Aorta (tissue), 5 donors: ENCODE measurements around the gene GALE. TPM values are rescaled to one million over a fixed set of nuclear protein-coding genes. Genes with fewer than 3 reads are reported as not detected.

ENCODE experiments used
- ATAC-seq: fragments of 200-7000 bp; cut with Tn5 transposase; one replicate; pipeline ENCODE4 v1.9.1; 2022; ENCODE audit warnings: moderate library complexity; ENCODE audit not compliant: low FRiP score
- DNase-seq, 2 donors: peaks; one replicate each; pipeline ENCODE4 v3.0.0-alpha.2; 2020
- H3K27ac ChIP-seq, 2 donors: one replicate each; pipeline ENCODE4 v1.5.1; 2013; ENCODE audit warnings: low read length in 2 of 2, mild to moderate bottlenecking in 2 of 2, moderate library complexity in 2 of 2, control low read depth in 1 of 2, inconsistent platforms in 1 of 2, low read depth in 1 of 2
- H3K27me3 ChIP-seq, 2 donors: one replicate each; pipeline ENCODE4 v1.6.1; 2013; ENCODE audit warnings: control low read depth in 1 of 2, low read length in 1 of 2, mild to moderate bottlenecking in 1 of 2, moderate library complexity in 1 of 2; ENCODE audit not compliant: insufficient read depth in 2 of 2, control insufficient read depth in 1 of 2
- H3K36me3 ChIP-seq, 2 donors: one replicate each; pipeline ENCODE4 v1.6.1; 2013; ENCODE audit warnings: control low read depth in 1 of 2, low read length in 1 of 2, mild to moderate bottlenecking in 1 of 2; ENCODE audit not compliant: insufficient read depth in 2 of 2, control insufficient read depth in 1 of 2
- H3K4me1 ChIP-seq, 2 donors: one replicate each; pipeline ENCODE4 v1.6.1; 2013; ENCODE audit warnings: low read length in 2 of 2, control low read depth in 1 of 2, mild to moderate bottlenecking in 1 of 2, moderate library complexity in 1 of 2; ENCODE audit not compliant: insufficient read depth in 2 of 2, control insufficient read depth in 1 of 2
- H3K4me3 ChIP-seq, 2 donors: one replicate each; pipeline ENCODE4 v1.5.1; 2013; ENCODE audit warnings: low read length in 2 of 2, control low read depth in 1 of 2, mild to moderate bottlenecking in 1 of 2
- H3K9me3 ChIP-seq: one replicate; pipeline ENCODE4 v1.6.1; 2013; ENCODE audit warnings: mild to moderate bottlenecking, low read length; ENCODE audit not compliant: control insufficient read depth
- WGBS, 2 donors: extraction: QIAGEN DNeasy Blood & Tissue Kit; methylation state at CpG; one replicate each; pipeline ENCODE4 v1.1.7; 2013; 5-methylcytosine and 5-hydroxymethylcytosine counted together
- intact Hi-C, 2 donors: fragments of 100-400 bp; cut with DNase I; formaldehyde crosslinking; loops; one replicate each; pipeline versions ENCODE4 v1.14.2 to v1.15.0; 2022
- polyA plus RNA-seq, 2 donors: library from polyadenylated mRNA; stranded (reverse); fragments of 200-250 nt; gene quantifications; one replicate each; pipeline ENCODE4 v1.2.3, GENCODE V29; 2013
- total RNA-seq, 2 donors: library from RNA; stranded (reverse); fragmentation: NEBNext Ultra II Directional; extraction: Animal tissue kit (Norgen Biotek cat#: 25700); gene quantifications; one replicate each; pipeline ENCODE4 v1.2.1, GENCODE V29; 2021
- donor health status: healthy with polysubstance abuse.
- donor health status: Bipolar disorder and iron deficiency.
- donor health status: DM: no; HTN: no; CAD: no.
- donor health status: DM: no; HTN: no; CAD: no.
- donor health status: DM: yes; HTN: yes; CAD: no.

GALE gene
- total and polyA plus RNA-seq, 4 donors, result 9.9 to 23.2 (median 16.1) TPM

GRCh38 chr1:23776217-23776616 is 24.3 kb downstream of the GALE start:
- WGBS, 2 donors, result 81 to 83% methylated on average over 2 of the region's 2 CpGs
- intact Hi-C loops, result loop anchor here in 1 of 2 donors (10.0 kb wide), 1 partner anchor 89 kb away; the partner anchor contains the start of gene FUCA1

GRCh38 chr1:23774174-23774880 is 26.2 kb downstream of the GALE start:
- H3K4me3 ChIP-seq, result no peak overlapping the region
- no peak overlapping the region for H3K27ac ChIP-seq
- no peaks in the 10 kb centered on the region for H3K36me3 ChIP-seq
- ATAC-seq (no peak), DNase-seq (no peak)
- H3K9me3 ChIP-seq, result no peaks in the 10 kb centered on the region
- H3K4me1 ChIP-seq, result peaks cover 0 to 5% of the 10 kb centered on the region in 2 donors
- no peaks in the 10 kb centered on the region for H3K27me3 ChIP-seq
- intact Hi-C loops, result loop anchor here in 1 of 2 donors (1.0 to 10.0 kb wide), 2 partner anchors 90 to 142 kb away; partner anchors contain the start of gene FUCA1
- WGBS, 2 donors, result 75 to 78% methylated on average over 6 of the region's 6 CpGs

More at GRCh38 chr1:23776217-23776616, 24.3 kb downstream of the GALE start:
- H3K27ac ChIP-seq, result no peak overlapping the region
- H3K27me3 ChIP-seq, result no peaks in the 10 kb centered on the region
- no peaks in the 10 kb centered on the region for H3K9me3 ChIP-seq
- no peaks in the 10 kb centered on the region for H3K36me3 ChIP-seq
- H3K4me1 ChIP-seq, result peaks cover 0 to 6% of the 10 kb centered on the region in 2 donors
- H3K4me3 ChIP-seq, result no peak overlapping the region
- DNase-seq (no peak), ATAC-seq (no peak)

GRCh38 chr1:23772854-23773242 is 27.7 kb downstream of the GALE start:
- no peak overlapping the region for H3K27ac ChIP-seq
- no peaks in the 10 kb centered on the region for H3K27me3 ChIP-seq
- no peak overlapping the region for H3K4me3 ChIP-seq
- no peaks in the 10 kb centered on the region for H3K9me3 ChIP-seq
- ATAC-seq, result no peak
- 88 to 89% methylated on average over 10 of the region's 10 CpGs for WGBS, 2 donors
- no peaks in the 10 kb centered on the region for H3K4me1 ChIP-seq
- intact Hi-C loops, result loop anchor here (2.0 to 10.0 kb wide), 2 partner anchors 92 to 144 kb away; partner anchors contain the start of gene FUCA1 (in 1 of the 2)
- H3K36me3 ChIP-seq, result no peaks in the 10 kb centered on the region
- no peak for DNase-seq

- no peaks in the 10 kb centered on the region for H3K36me3 ChIP-seq
- ATAC-seq (peak; percentile 88), DNase-seq (peak; percentile 90 to 96)
- no peaks in the 10 kb centered on the region for H3K9me3 ChIP-seq
- H3K4me3 ChIP-seq, result no peak overlapping the region
- H3K27ac ChIP-seq, result no peak overlapping the region
- 9 to 10% methylated on average over 14 of the region's 14 CpGs for WGBS, 2 donors
- H3K4me1 ChIP-seq, result no peaks in the 10 kb centered on the region
- intact Hi-C loops, result loop anchor here (2.0 to 10.0 kb wide), 2 partner anchors 93 to 145 kb away; partner anchors contain the start of gene FUCA1 (in 1 of the 2)
- no peaks in the 10 kb centered on the region for H3K27me3 ChIP-seq
These were observed 28.3 kb downstream of the GALE start for GRCh38 chr1:23772049-23772853.

GRCh38 chr1:23768733-23769132 is 31.8 kb downstream of the GALE start:
- Histone ChIP-seq H3K4me3 (no peak overlapping the region), H3K27me3 (no peaks in the 10 kb centered on the region), H3K36me3 (no peaks in the 10 kb centered on the region), H3K4me1 (no peaks in the 10 kb centered on the region), H3K9me3 (no peaks in the 10 kb centered on the region), H3K27ac (no peak overlapping the region)
- 76 to 82% methylated on average over 5 of the region's 5 CpGs for WGBS, 2 donors
- intact Hi-C loops, result no loop called here
- DNase-seq (no peak), ATAC-seq (no peak)

GRCh38 chr1:23763041-23763577 is 37.4 kb downstream of the GALE start:
- no peaks in the 10 kb centered on the region for H3K9me3 ChIP-seq
- no peak overlapping the region for H3K4me3 ChIP-seq
- H3K27me3 ChIP-seq, result no peaks in the 10 kb centered on the region
- no peak overlapping the region for H3K27ac ChIP-seq
- DNase-seq (no peak), ATAC-seq (no peak)
- WGBS, 2 donors, result 81 to 83% methylated on average over 7 of the region's 7 CpGs
- peaks cover 4 to 7% of the 10 kb centered on the region in 2 donors for H3K36me3 ChIP-seq
- H3K4me1 ChIP-seq, result no peaks in the 10 kb centered on the region
- intact Hi-C loops, result no loop called here

GRCh38 chr1:23759277-23759676 is 41.3 kb downstream of the GALE start:
- Histone ChIP-seq H3K4me1 (no peaks in the 10 kb centered on the region), H3K36me3 (peaks cover 14% of the 10 kb centered on the region in 2 donors), H3K27ac (no peak overlapping the region), H3K9me3 (no peaks in the 10 kb centered on the region), H3K27me3 (no peaks in the 10 kb centered on the region), H3K4me3 (no peak overlapping the region)
- intact Hi-C loops, result no loop called here
- 26 to 34% methylated on average over 4 of the region's 4 CpGs for WGBS, 2 donors
- DNase-seq, result no peak
- ATAC-seq, result no peak

GRCh38 chr1:23757812-23758211 is 42.7 kb downstream of the GALE start:
- 88 to 91% methylated on average over 1 of the region's 1 CpG for WGBS, 2 donors
- DNase-seq, result no peak
- no peak overlapping the region for H3K27ac ChIP-seq
- intact Hi-C loops, result no loop called here
- H3K4me1 ChIP-seq, result no peaks in the 10 kb centered on the region
- H3K4me3 ChIP-seq, result no peak overlapping the region
- H3K36me3 ChIP-seq, result peaks cover 19% of the 10 kb centered on the region in 2 donors
- no peak for ATAC-seq
- H3K27me3 ChIP-seq, result no peaks in the 10 kb centered on the region
- H3K9me3 ChIP-seq, result no peaks in the 10 kb centered on the region
